HG03039 (cell line): ENCODE data around the gene FDPS.
"Not testable (repeated sequence)": the region's sequence is repeated elsewhere in the genome, so short reads cannot be mapped to it uniquely, and the experiment has no call there.

Source experiments
- ATAC-seq: cut with Tn5 transposase; IDR thresholded peaks from one replicate; pipeline ENCODE4 v1.9.1; 2021; ENCODE audit warnings: mild to moderate bottlenecking, moderate library complexity; ENCODE audit not compliant: unreplicated experiment

FDPS gene

GRCh38 chr1:155285063-155285462 lies 23.6 kb upstream of the FDPS start:
- no peak for ATAC-seq

- ATAC-seq: no peak
These were observed 23.0 kb upstream of the FDPS start for GRCh38 chr1:155285631-155286044.

GRCh38 chr1:155286544-155286943 lies 22.1 kb upstream of the FDPS start:
- no peak for ATAC-seq

GRCh38 chr1:155287987-155288543 lies 20.6 kb upstream of the FDPS start:
- ATAC-seq: no peak

GRCh38 chr1:155291006-155291405 lies 17.7 kb upstream of the FDPS start:
- ATAC-seq: not testable (repeated sequence)

GRCh38 chr1:155293086-155293749 lies 15.4 kb upstream of the FDPS start:
- no peak for ATAC-seq

- no peak for ATAC-seq
These were observed 14.0 kb upstream of the FDPS start for GRCh38 chr1:155294520-155295182.

GRCh38 chr1:155295183-155295941 lies 13.3 kb upstream of the FDPS start:
- no peak for ATAC-seq

- ATAC-seq: no peak
These were observed 12.8 kb upstream of the FDPS start for GRCh38 chr1:155295942-155296267.

- no peak for ATAC-seq
These were observed 12.0 kb upstream of the FDPS start for GRCh38 chr1:155296661-155297060.

- no peak for ATAC-seq
These were observed 11.3 kb upstream of the FDPS start for GRCh38 chr1:155297384-155297783.

GRCh38 chr1:155300024-155300423 lies 8.6 kb upstream of the FDPS start:
- no peak for ATAC-seq

- ATAC-seq: no peak
These were observed 7.9 kb upstream of the FDPS start for GRCh38 chr1:155300553-155301329.

GRCh38 chr1:155301342-155301841 lies 7.3 kb upstream of the FDPS start, which contains the start of gene PKLR:
Gene PKLR (minus strand): TSS chr1:155301438. CDS start chr1:155301395, 43 bp downstream.
- ATAC-seq: no peak

GRCh38 chr1:155304558-155305063 lies 4.1 kb upstream of the FDPS start:
- no peak for ATAC-seq

GRCh38 chr1:155305881-155306391 lies 2.7 kb upstream of the FDPS start:
- no peak for ATAC-seq

- no peak for ATAC-seq
These were observed 1.4 kb upstream of the FDPS start for GRCh38 chr1:155307247-155307740.

- ATAC-seq: no peak
These were observed 856 bp downstream of the FDPS start for GRCh38 chr1:155309423-155310021.

- ATAC-seq: no peak
These were observed 4.6 kb downstream of the FDPS start for GRCh38 chr1:155313261-155313660.

GRCh38 chr1:155316922-155317321 lies 8.3 kb downstream of the FDPS start:
- no peak for ATAC-seq
